Neural crest cell (in vitro differentiated cells): Measurements from ENCODE around the gene THEM5. TPM values are rescaled to one million over a fixed set of nuclear protein-coding genes. Genes with fewer than 3 reads are reported as not detected.

ENCODE experiments used
- DNase-seq: peaks from one replicate; pipeline ENCODE4 v3.0.0; 2021; ENCODE audit warnings: low read depth, mixed read lengths, low spot score
- H3K27ac Mint-ChIP-seq: one replicate; pipeline ENCODE4 v1.8.0; 2021; ENCODE audit warnings: mild to moderate bottlenecking, mixed read lengths; ENCODE audit not compliant: unreplicated experiment
- H3K27me3 Mint-ChIP-seq: 2 replicates; pipeline ENCODE4 v1.8.0; 2021; ENCODE audit warnings: low read depth, mild to moderate bottlenecking, mixed read lengths
- H3K36me3 Mint-ChIP-seq: 2 replicates; pipeline ENCODE4 v1.8.0; 2021; ENCODE audit warnings: low read depth, mild to moderate bottlenecking, mixed read lengths
- H3K4me1 Mint-ChIP-seq: 2 replicates; pipeline ENCODE4 v1.8.0; 2021; ENCODE audit warnings: mixed read lengths
- H3K4me3 Mint-ChIP-seq: one replicate; pipeline ENCODE4 v1.8.0; 2021; ENCODE audit warnings: mild to moderate bottlenecking, mixed read lengths
- H3K9me3 Mint-ChIP-seq: 2 replicates; pipeline ENCODE4 v1.8.0; 2021; ENCODE audit warnings: mixed read lengths
- CTCF ChIP-seq: fragments of 200-600 bp; sonication (generic); conservative IDR thresholded peaks from 2 replicates; pipeline ENCODE4 v1.5.0; 2021; ENCODE audit warnings: antibody characterized with exemption, mild to moderate bottlenecking
- total RNA-seq: library from RNA; stranded (reverse); gene quantifications from 2 replicates; pipeline ENCODE4 v1.2.1, GENCODE V29; 2021

The THEM5 gene
- total RNA-seq, 1 donor from 2014 or later, result not detected

GRCh38 chr1:151809985-151810556 lies 43.4 kb downstream of the THEM5 start:
- no peak for TF ChIP-seq CTCF
- DNase-seq, result no peak
- Mint-ChIP-seq H3K4me1 (peaks cover 11% of the 10 kb centered on the region), H3K4me3 (no peak overlapping the region), H3K36me3 (no peaks in the 10 kb centered on the region), H3K27me3 (peaks cover 12% of the 10 kb centered on the region), H3K27ac (no peak overlapping the region), H3K9me3 (no peaks in the 10 kb centered on the region)

GRCh38 chr1:151809290-151809984 lies 44.1 kb downstream of the THEM5 start:
- H3K4me1 Mint-ChIP-seq, result peaks cover 11% of the 10 kb centered on the region
- no peaks in the 10 kb centered on the region for H3K36me3 Mint-ChIP-seq
- H3K27ac Mint-ChIP-seq, result no peak overlapping the region
- H3K4me3 Mint-ChIP-seq, result no peak overlapping the region
- H3K9me3 Mint-ChIP-seq, result no peaks in the 10 kb centered on the region
- H3K27me3 Mint-ChIP-seq, result peaks cover 16% of the 10 kb centered on the region
- DNase-seq, result no peak
- TF ChIP-seq CTCF, result no peak

- no peak overlapping the region for H3K27ac Mint-ChIP-seq
- no peak for TF ChIP-seq CTCF
- H3K9me3 Mint-ChIP-seq, result no peaks in the 10 kb centered on the region
- H3K4me1 Mint-ChIP-seq, result peaks cover 11% of the 10 kb centered on the region
- no peak for DNase-seq
- peaks cover 26% of the 10 kb centered on the region for H3K27me3 Mint-ChIP-seq
- H3K4me3 Mint-ChIP-seq, result no peak overlapping the region
- H3K36me3 Mint-ChIP-seq, result no peaks in the 10 kb centered on the region
Observed at GRCh38 chr1:151807766-151808165, 45.7 kb downstream of the THEM5 start.

GRCh38 chr1:151807131-151807530 lies 46.4 kb downstream of the THEM5 start:
- no peak for TF ChIP-seq CTCF
- no peak for DNase-seq
- H3K36me3 Mint-ChIP-seq, result no peaks in the 10 kb centered on the region
- no peaks in the 10 kb centered on the region for H3K9me3 Mint-ChIP-seq
- no peak overlapping the region for H3K27ac Mint-ChIP-seq
- H3K4me3 Mint-ChIP-seq, result no peak overlapping the region
- peaks cover 26% of the 10 kb centered on the region for H3K27me3 Mint-ChIP-seq
- peaks cover 11% of the 10 kb centered on the region for H3K4me1 Mint-ChIP-seq

GRCh38 chr1:151806170-151806569 lies 47.3 kb downstream of the THEM5 start:
- no peaks in the 10 kb centered on the region for H3K9me3 Mint-ChIP-seq
- TF ChIP-seq CTCF, result no peak
- no peak for DNase-seq
- no peak overlapping the region for H3K4me3 Mint-ChIP-seq
- no peaks in the 10 kb centered on the region for H3K36me3 Mint-ChIP-seq
- peaks cover 11% of the 10 kb centered on the region for H3K4me1 Mint-ChIP-seq
- H3K27ac Mint-ChIP-seq, result no peak overlapping the region
- H3K27me3 Mint-ChIP-seq, result peaks cover 26% of the 10 kb centered on the region
